MV-4-11 (cell line): ENCODE measurements around the gene COX7A2.

Experiments used
- DNase-seq: peaks from one replicate; lab custom pipeline; 2025; lab: John Stamatoyannopoulos, UW

The COX7A2 gene

GRCh38 chr6:75243333-75244062, at the start of gene COX7A2:
Gene COX7A2, minus strand, starts transcription at chr6:75243801. Its CDS starts 67 bp downstream, at chr6:75243734.
- peak; percentile 98 for DNase-seq

GRCh38 chr6:75292555-75292954, 49.0 kb upstream of the COX7A2 start:
- peak; percentile 8 for DNase-seq

- DNase-seq = no peak
Observed at GRCh38 chr6:75291744-75292143, 48.1 kb upstream of the COX7A2 start.

- DNase-seq = no peak
Observed at GRCh38 chr6:75291331-75291730, 47.7 kb upstream of the COX7A2 start.

- DNase-seq = no peak
Observed at GRCh38 chr6:75290136-75290945, 46.7 kb upstream of the COX7A2 start.

- no peak for DNase-seq
Observed at GRCh38 chr6:75288023-75288422, 44.4 kb upstream of the COX7A2 start.

GRCh38 chr6:75287424-75287823, 43.8 kb upstream of the COX7A2 start:
- peak; percentile 81 for DNase-seq

- no peak for DNase-seq
Observed at GRCh38 chr6:75286955-75287354, 43.4 kb upstream of the COX7A2 start.

GRCh38 chr6:75285283-75285639, 41.7 kb upstream of the COX7A2 start:
- peak; percentile 28 for DNase-seq

- peak; percentile 99 for DNase-seq
Observed at GRCh38 chr6:75284632-75285282, 41.2 kb upstream of the COX7A2 start, which contains the start of gene TMEM30A. Gene TMEM30A, minus strand, starts transcription at chr6:75284792. Its CDS starts 154 bp downstream, at chr6:75284638.

- DNase-seq = no peak
Observed at GRCh38 chr6:75283907-75284631, 40.5 kb upstream of the COX7A2 start.

GRCh38 chr6:75282706-75283105, 39.1 kb upstream of the COX7A2 start:
- DNase-seq = no peak

- no peak for DNase-seq
Observed at GRCh38 chr6:75281653-75282052, 38.1 kb upstream of the COX7A2 start.

GRCh38 chr6:75280131-75280855, 36.7 kb upstream of the COX7A2 start:
- DNase-seq = no peak

- DNase-seq = no peak
Observed at GRCh38 chr6:75279418-75279817, 35.8 kb upstream of the COX7A2 start.

GRCh38 chr6:75278474-75279077, 35.0 kb upstream of the COX7A2 start:
- DNase-seq = peak; percentile 25

GRCh38 chr6:75275067-75275466, 31.5 kb upstream of the COX7A2 start:
- peak; percentile 68 for DNase-seq

- peak; percentile 98 for DNase-seq
Observed at GRCh38 chr6:75273009-75273408, 29.4 kb upstream of the COX7A2 start.

- peak; percentile 82 for DNase-seq
Observed at GRCh38 chr6:75272145-75272840, 28.7 kb upstream of the COX7A2 start.

- no peak for DNase-seq
Observed at GRCh38 chr6:75268988-75269354, 25.4 kb upstream of the COX7A2 start.
